ENCODE measurements around the gene SPA17.

GRCh38 chr11:124693142-124693541 is 19.4 kb downstream of the SPA17 start:
- TF ChIP-seq CTCF (conservative IDR thresholded peaks at IDR 0.05; ENCODE audit: low read length) = no peak
- no peak for TF ChIP-seq EZH2phosphoT487 (IDR thresholded peaks at IDR 0.05; ENCODE audit: borderline replicate concordance)

All from Loucy (cell line).